ENCODE measurements around the gene EPHA2. TPM values are rescaled to one million over a fixed set of nuclear protein-coding genes. Genes with fewer than 3 reads are reported as not detected.
A peak's percentile ranks its signal among the peaks of the same experiment; 100 is the strongest.

EPHA2 gene
- total RNA-seq, 1 donor from 2014 or later: 71.1 TPM

- no peak for DNase-seq (ENCODE audit: low read depth in 2 of 2)
Observed at GRCh38 chr1:16093611-16094010, 62.3 kb downstream of the EPHA2 start.

DNA sequence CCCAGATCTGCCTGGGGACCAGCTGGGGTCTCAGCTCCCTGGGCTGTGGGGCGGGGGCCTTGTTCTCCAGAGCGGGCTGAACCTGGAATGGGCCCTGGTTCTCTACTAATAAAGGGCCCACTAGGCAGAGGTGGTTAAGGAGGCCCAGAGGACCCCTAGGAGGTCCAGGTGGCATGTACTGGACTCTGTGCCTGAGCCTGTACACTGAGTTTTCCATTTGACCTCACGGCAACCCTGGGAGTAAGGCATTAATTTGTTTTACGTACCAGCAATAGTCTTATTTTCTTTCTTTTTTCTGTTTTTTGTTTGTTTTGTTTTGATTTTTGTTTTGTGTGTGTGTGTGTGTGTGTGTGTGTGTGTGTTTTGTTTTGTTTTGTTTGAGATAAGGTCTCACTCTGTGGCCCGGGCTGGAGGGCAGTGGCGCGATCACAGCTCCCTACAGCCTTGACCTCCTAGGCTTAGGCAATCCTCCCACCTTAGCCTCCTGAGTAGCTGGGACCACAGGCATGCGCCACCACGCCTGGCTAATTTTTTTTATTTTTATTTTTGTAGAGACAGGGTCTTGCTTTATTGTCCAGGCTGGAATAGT lies 62.9 kb downstream of the EPHA2 start:
- no peak for DNase-seq (ENCODE audit: low read depth in 2 of 2)

- no peak for DNase-seq (ENCODE audit: low read depth in 2 of 2)
Observed at GRCh38 chr1:16092097-16092922, 63.6 kb downstream of the EPHA2 start.

DNA sequence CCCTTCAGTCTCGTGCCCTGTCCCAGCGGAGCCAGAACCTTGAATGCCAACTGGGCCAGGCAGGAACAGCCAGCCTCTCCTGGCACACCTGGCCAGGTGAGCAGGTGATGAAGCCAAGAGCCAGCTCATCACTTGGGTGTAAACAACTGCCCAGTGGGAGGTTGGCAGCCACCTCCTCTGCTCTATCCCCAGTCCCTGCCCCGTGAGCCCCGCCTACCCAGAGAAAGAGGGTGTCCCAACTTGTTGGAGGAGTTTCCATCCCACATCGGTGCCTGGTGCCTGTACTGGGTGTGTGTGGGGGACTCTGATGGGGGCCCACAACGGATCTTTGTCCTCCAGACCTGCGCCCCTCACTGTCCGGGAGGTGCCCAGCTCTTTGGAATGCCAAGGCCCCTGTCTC lies 64.6 kb downstream of the EPHA2 start:
- DNase-seq (ENCODE audit: low read depth in 2 of 2): no peak

- no peak for DNase-seq (ENCODE audit: low read depth in 2 of 2)
Observed at GRCh38 chr1:16090076-16090826, 65.6 kb downstream of the EPHA2 start.

GRCh38 chr1:16088996-16089395 lies 66.9 kb downstream of the EPHA2 start:
- peak; percentile 54 to 91 for DNase-seq (ENCODE audit: low read depth in 2 of 2)

DNA sequence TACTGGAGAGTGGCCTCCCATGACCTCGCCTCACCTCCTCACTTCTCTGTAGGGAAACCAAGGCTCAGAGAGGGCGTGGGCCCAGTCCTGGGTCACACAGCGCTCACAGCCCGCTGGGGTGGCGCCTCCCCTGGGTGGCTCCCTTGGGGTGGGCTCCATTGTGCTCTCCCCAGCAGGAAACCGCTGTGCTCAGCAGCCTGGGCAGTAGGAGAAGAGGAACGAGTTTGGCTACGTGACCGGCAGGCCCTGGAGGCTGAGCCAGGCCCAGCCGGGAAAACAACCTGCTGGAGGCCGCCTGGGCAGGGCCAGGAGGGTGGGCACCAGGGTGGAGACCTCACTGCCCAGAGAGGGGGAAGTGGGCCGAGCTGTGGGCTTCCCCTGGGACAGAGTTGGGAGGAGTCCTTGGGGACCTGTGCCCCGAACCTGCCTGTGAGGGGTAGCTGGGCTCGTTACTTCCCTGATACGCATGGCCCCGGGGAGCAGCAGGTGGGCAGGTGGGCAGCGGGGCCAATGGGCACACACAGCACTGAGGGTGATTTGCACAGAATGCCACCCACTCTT lies 67.4 kb downstream of the EPHA2 start:
- DNase-seq (ENCODE audit: low read depth in 2 of 2): no peak

GRCh38 chr1:16087733-16088132 lies 68.1 kb downstream of the EPHA2 start:
- DNase-seq (ENCODE audit: low read depth in 2 of 2): no peak

- DNase-seq (ENCODE audit: low read depth in 2 of 2): no peak
Observed at GRCh38 chr1:16085522-16085921, 70.3 kb downstream of the EPHA2 start.

DNA sequence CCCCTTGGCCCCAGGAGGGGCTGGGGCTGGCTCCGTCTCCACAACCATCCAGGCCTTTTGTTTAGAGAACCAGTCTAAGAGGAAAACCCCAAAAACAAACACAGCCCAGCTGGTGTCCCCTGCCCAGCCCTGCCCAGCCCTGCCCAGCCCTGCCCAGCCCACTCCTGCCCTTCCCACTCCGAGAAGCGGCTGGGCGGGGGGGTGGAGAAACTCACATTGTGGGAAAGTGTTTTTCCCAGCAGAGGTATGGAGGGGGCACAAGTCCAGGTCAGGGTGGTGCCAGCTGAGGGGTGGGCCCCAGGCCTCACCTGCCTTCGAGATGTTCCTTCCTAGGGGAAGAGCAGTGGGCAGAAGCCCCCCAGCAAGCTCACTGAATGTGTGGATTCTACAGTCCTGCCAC lies 72.4 kb downstream of the EPHA2 start:
- DNase-seq (ENCODE audit: low read depth in 2 of 2): no peak

DNA sequence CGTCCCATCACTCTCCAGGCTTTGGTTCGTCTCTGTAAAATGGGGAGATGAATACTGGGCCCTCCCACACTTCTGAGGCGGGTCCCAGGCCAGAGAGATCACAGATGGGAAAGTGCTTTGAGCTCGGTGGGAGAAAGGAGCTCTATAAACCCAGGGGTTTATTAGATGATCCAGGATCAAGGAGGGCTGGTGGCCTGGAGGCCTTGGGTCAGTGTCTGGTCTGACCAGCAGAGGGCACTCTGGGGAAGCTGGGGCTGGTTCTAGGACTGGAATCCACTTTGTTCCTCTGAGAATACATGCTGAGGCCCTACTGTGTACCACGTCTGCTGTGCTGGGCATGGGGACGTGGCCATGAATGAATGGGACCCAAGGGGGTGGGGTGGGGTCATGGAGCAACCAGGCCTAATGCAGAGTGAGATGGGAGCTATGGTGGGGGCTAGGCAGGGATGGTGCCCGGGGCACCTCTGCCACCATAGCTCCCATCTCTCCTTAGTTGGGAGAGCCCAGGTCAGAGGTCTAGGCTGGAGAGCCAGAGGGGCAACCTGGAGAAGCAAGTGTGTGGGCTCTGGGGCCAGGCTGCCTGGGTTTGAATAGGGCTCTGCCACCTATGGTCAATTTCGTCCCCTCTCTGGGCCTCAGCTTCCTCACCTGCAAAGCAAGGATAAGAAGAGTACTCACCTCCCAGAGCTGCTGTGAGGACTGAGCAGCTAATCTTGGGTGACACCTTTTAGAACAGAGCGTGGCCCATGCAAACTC lies 73.4 kb downstream of the EPHA2 start:
- peak; percentile 48 to 66 for DNase-seq (ENCODE audit: low read depth in 2 of 2)

DNA sequence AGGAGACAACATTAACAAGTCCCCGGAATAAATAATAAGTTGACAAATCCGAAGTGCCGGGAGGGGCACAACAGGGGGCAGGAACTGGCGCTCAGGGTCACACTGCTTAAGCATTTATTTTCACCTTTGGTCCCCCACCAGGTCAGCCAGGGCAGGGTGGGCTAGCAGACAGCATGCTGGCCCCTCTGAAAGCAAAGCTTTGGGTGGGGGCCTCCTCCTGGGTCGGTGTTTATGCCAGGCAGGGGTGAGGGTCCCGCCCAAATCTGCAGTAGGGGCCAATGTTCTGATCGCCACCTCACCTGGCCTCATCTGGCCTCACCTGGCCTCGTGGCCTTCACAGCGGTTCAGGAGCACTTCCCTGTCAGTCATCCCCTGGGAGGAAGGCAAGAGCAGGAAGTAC lies 74.2 kb downstream of the EPHA2 start:
- DNase-seq (ENCODE audit: low read depth in 2 of 2): no peak

DNA sequence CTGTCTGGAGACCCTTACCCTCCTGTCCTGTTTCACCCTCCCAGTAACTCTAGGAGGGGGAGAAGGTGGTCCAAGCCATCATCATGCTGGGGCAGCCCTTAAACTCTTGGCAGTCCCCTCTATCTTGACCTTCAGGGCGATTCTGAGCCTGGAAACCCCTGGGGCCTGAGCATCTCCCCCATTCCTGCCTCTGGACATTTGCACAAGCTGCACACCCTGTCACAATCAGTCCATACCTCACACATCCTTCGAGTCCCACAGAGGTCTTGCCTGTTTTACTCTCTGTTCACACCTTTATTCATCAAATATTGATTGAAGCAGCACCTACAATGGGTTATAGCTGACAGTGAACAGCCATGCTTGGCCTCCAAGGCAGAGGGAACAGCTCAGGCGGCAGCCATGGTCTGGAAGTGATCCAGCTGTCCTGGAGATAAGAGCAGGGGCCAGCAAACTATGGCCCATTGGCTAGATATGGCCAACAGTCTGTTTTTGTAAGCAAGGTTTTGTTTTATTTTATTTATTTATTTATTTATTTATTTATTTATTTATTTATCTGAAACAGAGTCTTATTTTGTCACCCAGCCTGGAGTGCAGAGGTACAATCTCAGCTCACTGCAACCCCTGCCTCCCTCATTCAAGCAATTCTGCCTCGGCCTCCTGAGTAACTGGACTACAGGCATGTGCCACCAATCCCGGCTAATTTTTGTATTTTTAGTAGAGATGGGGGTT lies 75.3 kb downstream of the EPHA2 start:
- no peak for DNase-seq (ENCODE audit: low read depth in 2 of 2)

DNA sequence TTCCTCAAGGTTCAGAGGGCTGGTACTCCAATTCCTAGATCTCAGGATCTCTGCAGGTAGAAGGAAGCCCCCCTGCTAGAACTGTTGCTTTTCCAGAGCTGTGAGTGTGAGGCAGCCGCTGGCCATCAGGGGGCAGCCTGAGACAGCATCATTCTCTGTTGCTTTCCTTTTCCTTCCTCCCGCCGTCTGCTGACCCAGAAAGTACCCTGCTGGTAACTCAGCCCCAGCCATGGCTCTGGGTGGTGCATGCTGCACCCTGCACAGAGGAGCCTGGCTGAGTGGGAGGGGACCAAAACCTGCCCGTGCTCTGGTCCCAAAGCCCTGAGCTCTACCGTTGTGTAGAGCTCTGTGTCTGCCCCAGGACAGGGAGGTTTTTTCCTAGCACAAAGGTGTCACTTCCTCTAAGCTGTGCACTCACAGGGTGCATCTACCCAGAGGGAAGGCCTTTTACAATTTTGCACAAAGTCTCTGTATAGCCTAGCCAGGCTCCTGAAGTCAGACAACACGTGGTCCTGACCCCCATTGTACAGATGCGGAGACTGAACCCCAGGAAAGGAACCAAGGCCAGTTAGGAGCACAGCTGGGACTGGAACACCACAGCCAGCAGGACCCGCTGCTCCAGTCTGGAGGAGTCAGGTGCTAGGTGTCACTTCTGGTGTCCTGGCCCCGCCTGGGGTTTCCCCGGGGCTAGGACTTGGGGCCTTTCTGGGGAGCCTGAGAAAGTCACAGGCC lies 76.8 kb downstream of the EPHA2 start:
- peak; percentile 46 to 75 for DNase-seq (ENCODE audit: low read depth in 2 of 2)

DNA sequence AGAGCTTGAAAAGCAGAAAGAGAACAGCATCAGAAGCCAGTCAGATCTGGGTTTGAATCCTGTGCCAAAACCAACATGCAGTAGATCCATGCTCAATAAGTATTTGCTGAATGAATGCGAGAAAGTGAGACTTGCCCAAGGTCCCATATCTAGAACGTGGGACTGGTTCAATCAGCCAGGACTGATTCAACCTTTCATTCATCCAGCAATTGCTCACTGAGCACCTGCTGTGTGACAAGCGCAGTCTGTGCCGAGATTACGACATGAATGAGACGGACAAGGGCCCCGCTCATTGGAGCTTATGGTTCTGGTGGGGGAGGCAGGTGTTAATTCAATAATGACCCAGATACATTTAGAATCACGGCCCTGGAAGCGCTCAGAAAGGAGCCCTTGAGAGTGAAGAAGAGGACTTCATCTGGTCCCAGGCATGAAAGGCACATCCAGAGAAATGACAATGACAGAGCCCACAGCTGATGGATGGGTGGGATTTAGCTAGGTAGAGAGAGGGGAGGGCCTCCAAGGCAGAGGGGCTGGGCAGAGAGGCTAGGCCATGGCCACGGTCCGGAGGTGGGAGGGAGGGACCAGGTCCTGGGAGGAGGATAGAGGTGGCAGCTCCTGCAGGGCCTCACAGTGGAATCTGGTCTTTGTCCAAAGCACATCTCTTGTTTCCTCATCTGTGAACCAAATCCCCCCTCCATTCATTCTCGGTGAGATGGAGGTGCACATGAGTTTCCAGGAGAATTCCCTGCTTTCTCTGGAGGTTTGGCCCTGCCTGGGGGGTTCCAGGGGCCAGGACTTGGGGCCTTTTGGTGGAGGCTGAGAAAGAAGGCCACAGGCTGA lies 78.2 kb downstream of the EPHA2 start:
- DNase-seq (ENCODE audit: low read depth in 2 of 2): no peak

DNA sequence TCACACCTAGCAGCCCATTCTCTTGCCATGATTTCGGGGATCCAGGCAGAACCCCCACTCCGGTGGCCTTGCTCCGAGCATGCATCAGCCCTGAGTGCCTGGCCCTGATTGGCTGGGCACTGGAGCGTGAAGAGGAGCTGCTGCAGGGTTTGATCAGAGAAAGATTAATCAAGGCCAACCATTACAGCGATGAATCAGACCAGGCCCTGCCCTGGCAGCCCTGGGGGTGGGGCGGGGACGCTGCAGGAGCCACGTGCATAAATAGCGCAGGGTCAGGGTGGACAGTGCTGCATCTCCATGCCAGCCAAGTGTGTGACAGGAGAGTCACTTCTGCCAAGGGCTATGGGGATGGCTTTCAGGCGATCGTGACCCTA lies 79.0 kb downstream of the EPHA2 start:
- no peak for DNase-seq (ENCODE audit: low read depth in 2 of 2)

- DNase-seq (ENCODE audit: low read depth in 2 of 2): peak in 1 of 2 donors; percentile 66
Observed at GRCh38 chr1:16076031-16076864, 79.6 kb downstream of the EPHA2 start.

GRCh38 chr1:16075337-16076030 lies 80.4 kb downstream of the EPHA2 start:
- no peak for DNase-seq (ENCODE audit: low read depth in 2 of 2)
